Stimulated activated CD4-positive, alpha-beta T cell treated with anti-CD3 and anti-CD28 coated beads, Interleukin-12 subunit alpha, Interleukin-12 subunit beta, amount 100 ng/mL, for 4 hours (primary cell): ENCODE results near the gene SIRPG.
"Not testable (repeated sequence)": the region's sequence is repeated elsewhere in the genome, so short reads cannot be mapped to it uniquely, and the experiment has no call there.

ENCODE experiments used
- DNase-seq: peaks from one replicate; pipeline ENCODE4 v3.0.0-alpha.2; 2020

Gene SIRPG

GRCh38 chr20:1657556-1658334 lies at the start of gene SIRPG:
Gene SIRPG (minus strand): TSS chr20:1657779. CDS start chr20:1657714, 65 bp downstream.
- DNase-seq, result no peak

DNA sequence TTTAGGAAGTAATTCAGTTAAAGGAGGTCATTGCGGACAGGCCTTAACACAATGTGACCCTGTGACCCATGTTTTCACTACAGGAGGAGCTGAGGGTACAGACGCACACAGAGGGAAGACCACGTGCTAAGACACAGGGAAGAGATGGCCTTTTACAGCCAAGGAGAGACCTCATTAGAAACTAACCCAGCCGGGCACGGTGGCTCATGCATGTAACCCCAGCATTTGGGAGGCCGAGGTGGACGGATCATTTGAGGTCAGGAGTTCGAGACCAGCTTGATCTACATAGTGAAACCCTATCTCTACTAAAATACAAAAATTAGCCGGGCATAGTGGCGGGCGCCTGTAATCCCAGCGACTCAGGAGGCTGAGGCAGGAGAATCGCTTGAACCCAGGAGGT lies 49.3 kb upstream of the SIRPG start:
- DNase-seq, result not testable (repeated sequence)

GRCh38 chr20:1706079-1706478 lies 48.5 kb upstream of the SIRPG start:
- DNase-seq, result no peak

DNA sequence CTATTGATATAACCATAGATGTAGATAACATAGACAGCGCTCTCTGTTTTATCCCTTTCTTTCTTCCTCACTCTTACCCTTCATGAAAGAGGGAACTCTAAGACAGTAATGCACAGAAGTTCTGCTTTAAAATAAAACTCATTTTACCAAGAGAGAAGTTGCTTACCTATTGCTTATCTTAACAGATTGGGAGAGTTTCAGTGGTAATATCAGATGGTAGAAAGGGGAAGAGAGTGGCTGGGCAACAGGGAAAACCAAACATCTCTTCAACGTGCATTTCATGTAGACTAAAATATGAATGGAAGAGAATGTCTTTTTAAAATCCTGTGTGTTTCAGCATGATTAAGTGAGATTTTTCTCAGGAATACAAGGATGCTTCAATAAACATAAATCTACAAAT lies 45.3 kb upstream of the SIRPG start:
- DNase-seq, result no peak

DNA sequence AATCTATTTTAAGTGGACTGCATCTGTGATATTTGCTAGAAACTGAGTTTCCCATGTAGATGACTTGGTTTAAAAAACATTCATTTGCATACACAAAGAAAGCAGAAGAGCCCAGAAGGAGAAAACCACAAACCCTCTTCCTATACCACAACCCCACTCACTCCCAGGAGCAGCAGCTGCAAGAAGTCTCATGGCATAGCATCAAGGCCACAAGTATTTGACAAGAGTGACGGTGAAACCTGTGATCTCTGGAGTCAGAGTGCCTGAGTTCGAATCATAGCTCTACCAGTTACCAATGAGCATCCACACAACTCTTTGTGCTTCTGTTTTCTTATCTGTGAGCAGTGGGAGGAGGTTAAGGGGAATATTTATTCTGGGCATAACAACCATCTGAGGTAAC lies 44.7 kb upstream of the SIRPG start:
- DNase-seq, result no peak

DNA sequence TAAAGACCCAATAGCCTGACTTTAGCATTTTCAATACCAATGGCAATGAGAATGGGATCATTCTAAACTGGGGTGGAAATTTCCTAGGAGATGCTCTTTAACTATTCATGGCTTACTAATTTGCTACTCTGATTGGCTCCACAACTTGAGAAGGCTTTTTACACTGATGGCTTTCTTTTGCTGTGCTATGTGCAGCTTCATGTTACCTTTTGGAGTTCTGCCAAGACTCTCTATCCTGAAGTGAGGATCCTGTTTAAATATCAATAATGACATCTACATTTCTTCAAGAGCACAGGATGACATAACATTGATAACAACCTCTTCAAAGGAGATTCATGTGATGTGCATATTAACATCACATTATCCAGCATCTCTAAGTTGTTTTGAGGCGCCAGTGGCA lies 43.4 kb upstream of the SIRPG start:
- DNase-seq, result no peak

DNA sequence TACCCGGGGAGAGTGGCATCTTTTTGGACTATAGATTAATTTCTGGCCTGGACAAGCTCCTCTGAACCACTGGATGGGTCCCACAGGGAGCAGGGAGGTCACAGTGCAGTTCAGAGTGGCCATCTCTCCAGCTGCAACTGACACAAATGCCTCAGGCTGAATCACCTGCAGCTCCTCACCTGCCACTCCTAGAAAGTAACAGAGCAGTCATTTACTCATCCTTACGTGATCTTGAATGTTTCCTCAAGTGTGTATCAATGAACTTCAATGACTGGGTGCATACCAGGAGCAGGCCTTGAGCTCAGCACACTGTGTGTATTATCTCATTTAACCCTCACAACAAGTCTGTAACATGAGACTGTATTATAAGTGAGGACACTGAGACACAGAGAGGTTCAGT lies 40.0 kb upstream of the SIRPG start:
- no peak for DNase-seq

- no peak for DNase-seq
These were observed 39.1 kb upstream of the SIRPG start for GRCh38 chr20:1696521-1697209.

DNA sequence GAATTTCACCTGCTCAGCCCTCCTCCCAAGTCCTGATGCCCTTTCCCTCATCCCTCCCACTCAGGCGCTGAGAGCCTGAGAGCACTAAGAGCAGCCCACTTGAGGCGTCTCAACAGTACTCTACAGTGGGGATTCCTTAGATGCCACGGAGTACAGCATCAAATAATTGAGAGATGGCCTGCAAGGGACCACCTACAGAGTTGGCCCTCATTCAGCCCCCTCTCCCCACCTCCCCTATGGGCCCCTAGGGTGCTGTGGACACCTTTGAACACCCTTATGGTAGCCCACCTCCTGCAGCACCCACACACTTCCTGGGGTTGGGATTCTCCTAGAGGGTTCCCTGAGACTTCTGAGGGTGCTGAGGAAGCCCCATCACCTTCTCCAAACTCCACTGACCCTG lies 37.1 kb upstream of the SIRPG start:
- DNase-seq, result no peak

DNA sequence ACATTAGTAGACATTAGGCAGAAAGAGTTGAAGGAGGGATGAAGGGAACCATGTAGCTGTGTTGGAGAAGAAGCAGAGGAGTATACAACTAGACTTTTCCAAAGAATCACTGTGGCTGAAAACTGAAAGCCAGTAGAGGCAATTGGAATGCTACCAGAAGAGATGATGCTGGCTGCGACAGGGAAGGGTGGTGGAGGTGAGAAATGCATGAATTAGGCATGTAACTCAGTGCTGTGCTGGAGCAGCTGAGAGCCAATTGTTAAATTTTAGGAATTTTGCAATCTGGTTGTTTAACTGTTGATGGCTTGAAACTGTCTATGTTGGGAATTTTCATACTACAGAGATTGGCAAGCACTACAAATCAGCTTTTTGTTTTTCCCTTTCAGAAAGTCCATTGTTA lies 35.8 kb upstream of the SIRPG start:
- DNase-seq, result no peak

- DNase-seq, result no peak
These were observed 32.1 kb upstream of the SIRPG start for GRCh38 chr20:1689721-1690120.

DNA sequence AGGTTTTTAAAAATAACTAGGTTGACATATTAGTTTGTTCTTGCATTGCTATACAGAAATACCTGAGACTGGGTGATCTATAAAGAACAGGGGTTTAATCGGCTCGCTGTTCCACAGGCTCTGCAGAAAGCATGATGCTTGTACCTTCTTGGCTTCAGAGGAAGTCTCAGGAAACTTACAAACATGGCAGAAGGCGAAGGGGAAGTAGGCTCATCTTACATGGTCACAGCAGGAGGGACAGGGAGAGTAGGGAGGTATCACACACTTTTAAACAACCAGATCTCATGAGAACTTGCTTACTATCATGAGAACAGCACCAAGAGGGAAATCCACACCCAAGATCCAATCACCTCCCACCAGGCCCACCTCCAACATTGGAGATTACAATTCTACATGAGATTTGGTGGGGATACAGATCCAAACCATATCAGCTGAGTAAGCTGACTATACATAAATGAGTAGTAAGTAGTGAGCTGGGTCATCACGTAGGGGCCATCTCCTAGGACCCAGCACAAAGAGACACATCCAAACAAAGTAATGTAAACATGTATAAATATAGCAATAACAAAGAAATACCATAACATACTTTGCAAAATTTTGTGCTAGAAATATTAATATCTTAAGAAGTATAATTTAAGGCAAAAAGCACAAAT lies 31.4 kb upstream of the SIRPG start:
- DNase-seq, result no peak

- DNase-seq, result no peak
These were observed 29.5 kb upstream of the SIRPG start for GRCh38 chr20:1687053-1687452.

GRCh38 chr20:1686151-1686748 lies 28.7 kb upstream of the SIRPG start:
- DNase-seq, result no peak

- no peak for DNase-seq
These were observed 27.9 kb upstream of the SIRPG start for GRCh38 chr20:1685304-1686052.

GRCh38 chr20:1684872-1685271 lies 27.3 kb upstream of the SIRPG start:
- DNase-seq, result no peak

- DNase-seq, result no peak
These were observed 19.1 kb upstream of the SIRPG start for GRCh38 chr20:1676650-1677049.

DNA sequence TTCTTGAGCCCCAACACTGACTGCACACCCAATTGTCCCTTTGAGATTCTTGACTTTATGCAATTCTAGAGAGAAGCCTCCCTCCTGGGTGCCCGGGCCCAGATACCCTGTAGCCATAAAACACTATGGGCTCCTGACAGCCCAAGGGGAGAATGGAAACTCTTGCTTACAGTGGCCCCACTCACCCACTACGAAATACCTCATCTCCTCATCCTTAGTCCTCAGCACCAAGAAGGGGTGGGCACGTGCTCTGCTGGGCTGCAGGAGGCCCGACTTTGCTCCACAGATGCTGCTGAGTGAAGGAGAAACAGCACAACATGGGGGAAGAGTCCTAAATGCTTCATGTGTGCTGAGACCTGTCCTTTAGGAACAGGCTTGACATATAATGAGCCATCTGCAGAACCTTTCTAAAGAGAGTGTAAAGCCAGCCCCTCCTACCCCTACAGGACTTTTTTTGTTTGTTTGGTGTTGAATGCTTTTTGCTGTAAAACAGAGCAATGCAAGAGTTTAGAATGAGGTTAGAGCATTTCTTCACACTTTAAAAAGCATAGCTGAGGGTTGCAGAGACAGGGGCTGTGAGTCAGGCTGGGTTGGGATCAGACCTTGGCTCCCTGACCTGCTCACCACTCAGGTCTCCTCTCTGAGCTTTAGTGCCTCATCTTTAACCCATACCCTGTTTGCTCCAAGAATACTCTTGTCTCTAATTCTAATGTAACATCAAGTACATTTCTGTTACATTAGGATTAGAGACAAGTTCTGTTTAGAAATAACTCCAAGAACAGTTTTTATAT lies 17.6 kb upstream of the SIRPG start:
- no peak for DNase-seq

DNA sequence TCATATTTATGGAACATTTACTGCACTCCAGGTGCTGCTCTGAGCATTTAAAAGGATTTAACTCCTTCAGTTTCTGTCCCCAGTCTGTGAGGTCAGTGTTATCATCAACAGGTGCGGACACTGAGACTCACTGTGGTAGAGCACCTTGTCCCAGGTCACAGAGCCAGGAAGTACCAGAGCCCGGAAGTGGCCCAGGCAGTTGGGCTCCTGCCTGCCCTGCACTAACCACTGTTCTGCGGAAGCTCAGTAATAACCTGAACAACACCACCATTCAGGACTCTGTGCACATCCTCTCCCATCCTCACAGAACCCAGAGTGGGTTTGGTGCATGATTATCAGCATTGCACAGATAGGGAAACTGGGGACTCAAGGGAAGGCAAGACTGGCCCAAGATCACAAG lies 16.8 kb upstream of the SIRPG start:
- no peak for DNase-seq

- DNase-seq, result no peak
These were observed 15.8 kb upstream of the SIRPG start for GRCh38 chr20:1673424-1673823.

DNA sequence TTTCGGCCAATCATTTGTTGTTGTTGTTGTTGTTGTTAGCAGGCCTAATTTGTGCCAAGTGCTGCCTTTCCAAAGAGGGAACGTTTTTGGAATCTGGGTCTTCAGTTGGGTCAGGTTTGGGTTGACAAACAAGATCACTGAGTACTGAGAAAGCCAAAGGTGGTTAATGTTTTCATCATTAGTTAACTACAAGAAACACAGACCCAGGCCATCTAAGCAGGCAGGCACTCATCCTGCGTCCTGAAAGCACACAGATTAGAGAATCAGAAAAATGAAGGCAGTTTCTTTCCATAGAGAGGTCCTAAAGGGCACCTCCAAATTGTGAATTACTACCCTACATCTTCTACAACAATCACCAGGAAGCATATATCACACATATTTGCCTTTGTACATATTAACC lies 15.1 kb upstream of the SIRPG start:
- DNase-seq, result no peak
